K562 (cell line): ENCODE measurements around the gene PAFAH1B2. TPM values are rescaled to one million over a fixed set of nuclear protein-coding genes. Genes with fewer than 3 reads are reported as not detected.
A peak's percentile ranks its signal among the peaks of the same experiment; 100 is the strongest.

Experiments
- BHLHE40 ChIP-seq: IDR thresholded peaks from 2 replicates; pipeline ENCODE4 v1.6.1; 2011; ENCODE audit warnings: low read length, improper control_type of control experiment
- CREB3L1 ChIP-seq: fragments of 450-650 bp; IDR thresholded peaks from 2 replicates; pipeline ENCODE4 v1.6.1; 2014; ENCODE audit warnings: low read depth, mild to moderate bottlenecking, moderate library complexity, borderline replicate concordance
- CREBBP ChIP-seq: IDR thresholded peaks from one replicate; pipeline ENCODE4 v1.6.1; 2012; ENCODE audit warnings: low read depth, mild to moderate bottlenecking, control low read depth, inconsistent platforms, low read length
- ETS2 ChIP-seq: IDR thresholded peaks from 2 replicates; pipeline ENCODE4 v1.6.1; 2016; ENCODE audit warnings: borderline replicate concordance, missing genetic modification characterization, mild to moderate bottlenecking, moderate library complexity, missing compliant biosample characterization; ENCODE audit not compliant: poor library complexity, severe bottlenecking
- HDAC1 ChIP-seq, 2 experiments: fragments of 450-650 bp; IDR thresholded peaks; 2 replicates each; pipeline ENCODE4 v1.6.1; 2016 to 2017; ENCODE audit warnings: inconsistent platforms in 1 of 2, mild to moderate bottlenecking in 1 of 2, moderate library complexity in 1 of 2
- HNRNPK ChIP-seq: fragments of 200-400 bp; formaldehyde crosslinking; IDR thresholded peaks from one replicate; pipeline ENCODE4 v1.6.1; 2018; ENCODE audit warnings: mild to moderate bottlenecking, low read depth, low read length; ENCODE audit not compliant: poor library complexity, severe bottlenecking
- MCM3 ChIP-seq: fragments of 450-650 bp; IDR thresholded peaks from 2 replicates; pipeline ENCODE4 v1.6.1; 2016
- PHF21A ChIP-seq: fragments of 450-650 bp; IDR thresholded peaks from 2 replicates; pipeline ENCODE4 v1.6.1; 2017; ENCODE audit warnings: low read depth, borderline replicate concordance
- PRMT5 ChIP-seq: sonication (generic); formaldehyde crosslinking; IDR thresholded peaks from 2 replicates; pipeline ENCODE4 v1.5.0; 2020; ENCODE audit warnings: missing genetic modification reagents
- PTRF ChIP-seq: fragments of 450-650 bp; IDR thresholded peaks from 2 replicates; pipeline ENCODE4 v1.6.1; 2016; ENCODE audit warnings: mild to moderate bottlenecking, missing genetic modification characterization, missing compliant biosample characterization
- RHOXF2B ChIP-seq: fragments of 250-450 bp; sonication (Bioruptor Pico); conservative IDR thresholded peaks from 2 replicates; pipeline ENCODE4 v1.5.1; 2021
- SP2 ChIP-seq: IDR thresholded peaks from 2 replicates; pipeline ENCODE4 v1.6.1; 2011; ENCODE audit warnings: mild to moderate bottlenecking, low read depth, low read length, moderate library complexity; ENCODE audit not compliant: poor library complexity, severe bottlenecking; ENCODE audit errors: extremely low read depth
- THAP7 ChIP-seq: fragments of 250-450 bp; sonication (Bioruptor Pico); IDR thresholded peaks from 2 replicates; pipeline ENCODE4 v1.5.0; 2021
- WHSC1 ChIP-seq: IDR thresholded peaks from one replicate; pipeline ENCODE4 v1.6.1; 2012; ENCODE audit warnings: low read length, control low read depth, inconsistent platforms
- XRCC4 ChIP-seq: IDR thresholded peaks from one replicate; pipeline ENCODE4 v1.6.1; 2011; ENCODE audit not compliant: insufficient read depth, insufficient read length; ENCODE audit errors: extremely low read depth
- XRCC5 ChIP-seq: fragments of 200-400 bp; formaldehyde crosslinking; IDR thresholded peaks from 2 replicates; pipeline ENCODE4 v1.6.1; 2017; ENCODE audit warnings: low read depth, mild to moderate bottlenecking, low read length
- ZC3H8 ChIP-seq: fragments of 450-650 bp; IDR thresholded peaks from 2 replicates; pipeline ENCODE4 v1.6.1; 2017
- ZNF253 ChIP-seq: fragments of 250-450 bp; sonication (Bioruptor Pico); conservative IDR thresholded peaks from 2 replicates; pipeline ENCODE4 v1.6.1; 2021; ENCODE audit warnings: mild to moderate bottlenecking
- ZNF280B ChIP-seq: fragments of 250-450 bp; sonication (Bioruptor Pico); IDR thresholded peaks from 2 replicates; pipeline ENCODE4 v1.5.1; 2021; ENCODE audit warnings: mild to moderate bottlenecking
- ZNF609 ChIP-seq: sonication (generic); formaldehyde crosslinking; IDR thresholded peaks from 2 replicates; pipeline ENCODE4 v1.8.1; 2023; ENCODE audit warnings: missing genetic modification reagents, mild to moderate bottlenecking, borderline replicate concordance
- ZNF707 ChIP-seq: fragments of 250-450 bp; sonication (Bioruptor Pico); conservative IDR thresholded peaks from 2 replicates; pipeline ENCODE4 v1.8.0; 2022; ENCODE audit warnings: inconsistent platforms, mild to moderate bottlenecking, moderate library complexity
- polyA plus RNA-seq, 8 experiments: library from polyadenylated mRNA; depleted of rRNA in 4 of 8; stranded (reverse) in 5 of 8; unstranded in 3 of 8; fragments of >200 nt; fragmentation: Nextera tagmentation in 2 of 8; fragmentation: Illumina TruSeq in 1 of 8; extraction: Ambion mirVana in 2 of 8; extraction: Trizol in 1 of 8; gene quantifications; 2 replicates each; pipeline versions ENCODE4 v1.2.1 to v1.2.3, GENCODE V29; 2011 to 2014; ENCODE audit warnings: inconsistent platforms in 1 of 8, missing spikeins in 1 of 8
- total RNA-seq, 7 experiments: library from RNA; depleted of rRNA in 6 of 7; stranded (reverse); fragments of >200 nt in 6 of 7; fragmentation: Illumina TruSeq in 2 of 7; extraction: Trizol in 2 of 7; gene quantifications; 2 replicates each; pipeline versions ENCODE4 v1.2.1 to v1.2.3, GENCODE V29; 2011 to 2021; ENCODE audit warnings: low replicate concordance in 1 of 7

PAFAH1B2 gene
- total and polyA plus RNA-seq, 9 of the 15 experiments (the other 6 are each of a cell fraction or from before 2014, with no cell fraction given) = 27.8 to 94.7 (median 64.9) TPM

- TF ChIP-seq ZNF609 (peak; percentile 77; the same call in 1 of the 2 replicates), MCM3 (no peak), WHSC1 (no peak), PTRF (no peak), ZNF253 (CRISPR knock-in tag) (no peak), XRCC5 (no peak), SP2 (peak; percentile 51), CREBBP (no peak), BHLHE40 (peak; percentile 33; the same call in 1 of the 2 replicates), ZNF280B (CRISPR knock-in tag) (no peak), ZNF707 (no peak), PHF21A (peak; percentile 8; the same call in 1 of the 2 replicates), HNRNPK (no peak), RHOXF2B (no peak), THAP7 (no peak), XRCC4 (no peak), PRMT5 (CRISPR knock-in tag) (no peak), CREB3L1 (peak; percentile 94), ZC3H8 (no peak), HDAC1 (IDR thresholded peaks at IDR 0.05) (peak in 1 of 2 experiments; percentile 95; a peak in 2 of 4 replicates), ETS2 (tag) (no peak)
Measured at GRCh38 chr11:117143871-117144476, at the start of gene PAFAH1B2 (continued).
